Thymus (tissue), 11 donors: Measurements from ENCODE around the gene OR10G8. TPM values are rescaled to one million over a fixed set of nuclear protein-coding genes. Genes with fewer than 3 reads are reported as not detected.

Source experiments
- DNase-seq, 9 donors: peaks; one replicate each; pipeline ENCODE4 v3.0.0-alpha.2; 2013; ENCODE audit warnings: low spot score in 9 of 9, low read depth in 6 of 9, missing footprints in 1 of 9
- H3K27ac ChIP-seq, 2 donors: one replicate each; pipeline ENCODE4 v1.5.1; 2013; ENCODE audit warnings: control low read depth in 1 of 2, low read depth in 1 of 2, low read length in 1 of 2, mild to moderate bottlenecking in 1 of 2, moderate library complexity in 1 of 2
- H3K27me3 ChIP-seq, 2 donors: one replicate each; pipeline ENCODE4 v1.5.1; 2013; ENCODE audit warnings: low read length in 1 of 2; ENCODE audit not compliant: control insufficient read depth in 2 of 2, insufficient read depth in 1 of 2
- H3K36me3 ChIP-seq, 2 donors: one replicate each; pipeline ENCODE4 v1.5.1; 2013; ENCODE audit warnings: low read length in 1 of 2, mild to moderate bottlenecking in 1 of 2, moderate library complexity in 1 of 2; ENCODE audit not compliant: control insufficient read depth in 2 of 2, insufficient read depth in 2 of 2
- H3K4me1 ChIP-seq, 2 donors: one replicate each; pipeline ENCODE4 v1.5.1; 2013; ENCODE audit warnings: low read length in 2 of 2; ENCODE audit not compliant: control insufficient read depth in 2 of 2, insufficient read depth in 2 of 2
- H3K4me3 ChIP-seq, 2 donors: one replicate each; pipeline ENCODE4 v1.5.1; 2013; ENCODE audit warnings: low read length in 2 of 2, control low read depth in 1 of 2, mild to moderate bottlenecking in 1 of 2
- H3K9me3 ChIP-seq, 2 donors: one replicate each; pipeline ENCODE4 v1.5.1; 2013; ENCODE audit warnings: low read length in 1 of 2, mild to moderate bottlenecking in 1 of 2; ENCODE audit not compliant: control insufficient read depth in 2 of 2, insufficient read depth in 1 of 2
- WGBS: extraction: QIAGEN DNeasy Blood & Tissue Kit; methylation state at CpG from one replicate; pipeline ENCODE4 v1.1.7; 2013; 5-methylcytosine and 5-hydroxymethylcytosine counted together
- polyA plus RNA-seq: library from polyadenylated mRNA; stranded (reverse); fragments of 200-250 nt; gene quantifications from one replicate; pipeline ENCODE4 v1.2.3, GENCODE V29; 2013
- total RNA-seq: library from RNA; stranded (reverse); fragments of 120-200 nt; gene quantifications from one replicate; pipeline ENCODE4 v1.2.4, GENCODE V29; 2013
- donor health status: healthy.

OR10G8 gene
- total and polyA plus RNA-seq, 2 donors, result not detected

DNA sequence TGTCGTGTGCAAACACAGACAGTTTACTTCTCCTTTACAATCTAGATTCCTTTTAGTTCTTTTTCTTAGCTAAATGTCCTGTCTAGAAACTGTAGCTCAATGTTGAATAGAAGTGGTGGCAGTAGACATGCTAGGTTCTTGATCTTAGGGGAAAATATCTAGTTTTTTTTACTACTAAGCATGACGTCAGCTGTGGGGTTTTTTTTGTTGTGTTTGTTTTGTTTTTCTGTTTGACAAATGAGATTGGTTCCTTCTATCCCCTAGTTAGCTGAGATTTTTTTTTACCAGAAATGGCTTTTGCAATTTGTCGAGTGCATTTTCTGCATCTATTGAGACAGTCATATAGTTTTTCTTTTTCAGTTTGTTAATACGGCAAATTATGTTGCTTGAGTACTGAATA lies 16.8 kb downstream of the OR10G8 start:
- no peaks in the 10 kb centered on the region for H3K4me1 ChIP-seq
- DNase-seq, result no peak
- no peaks in the 10 kb centered on the region for H3K36me3 ChIP-seq
- WGBS, result 93% methylated on average over 4 of the region's 4 CpGs
- H3K27ac ChIP-seq, result no peak overlapping the region
- H3K4me3 ChIP-seq, result no peak overlapping the region
- H3K9me3 ChIP-seq, result no peaks in the 10 kb centered on the region
- H3K27me3 ChIP-seq, result no peaks in the 10 kb centered on the region

DNA sequence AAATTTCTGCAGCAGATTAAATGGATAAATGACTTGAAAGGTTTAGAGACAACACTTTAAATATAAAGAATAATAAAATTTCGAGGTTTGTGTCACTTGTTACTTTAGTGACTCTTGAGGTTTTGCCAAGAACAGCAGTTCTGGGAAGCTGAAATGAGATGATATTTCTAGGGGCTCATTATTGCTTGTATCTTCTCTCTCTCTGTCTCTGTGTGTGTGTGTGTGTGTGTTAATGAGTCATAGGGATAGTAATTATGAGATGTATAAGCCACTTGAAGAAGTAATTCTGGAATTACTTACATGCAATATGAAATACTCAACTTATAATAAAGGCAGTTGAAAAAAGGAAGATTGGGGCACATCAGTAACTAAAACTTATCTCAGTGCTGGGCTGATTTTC lies 24.1 kb downstream of the OR10G8 start:
- Histone ChIP-seq H3K4me1 (no peaks in the 10 kb centered on the region), H3K36me3 (no peaks in the 10 kb centered on the region), H3K27ac (no peak overlapping the region), H3K4me3 (no peak overlapping the region), H3K9me3 (no peaks in the 10 kb centered on the region), H3K27me3 (no peaks in the 10 kb centered on the region)
- WGBS, result 39% methylated on average over 1 of the region's 1 CpG
- DNase-seq, result no peak

DNA sequence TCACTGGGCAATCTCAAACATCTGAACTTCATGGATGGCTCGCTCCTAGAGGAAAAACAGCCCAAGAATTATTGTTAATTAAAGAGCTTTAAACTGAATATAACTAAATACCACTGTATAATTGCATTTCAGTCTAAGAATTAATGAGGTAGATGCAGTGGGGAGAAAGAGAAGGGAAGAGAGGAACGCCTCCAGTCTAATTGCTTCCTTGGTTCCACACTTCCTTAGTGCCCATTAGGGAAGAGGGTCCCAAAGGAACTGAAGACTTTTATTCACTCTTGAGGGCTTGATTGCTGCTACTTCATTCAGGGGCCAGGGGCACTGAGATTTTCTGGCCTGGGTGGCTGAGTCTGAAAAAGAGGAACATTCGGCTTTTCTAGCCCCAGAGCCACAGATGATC lies 26.4 kb downstream of the OR10G8 start:
- H3K9me3 ChIP-seq, result no peaks in the 10 kb centered on the region
- no peak overlapping the region for H3K4me3 ChIP-seq
- H3K4me1 ChIP-seq, result no peaks in the 10 kb centered on the region
- H3K27ac ChIP-seq, result no peak overlapping the region
- no peak for DNase-seq
- no peaks in the 10 kb centered on the region for H3K27me3 ChIP-seq
- WGBS, result 93% methylated on average over 3 of the region's 3 CpGs
- no peaks in the 10 kb centered on the region for H3K36me3 ChIP-seq

DNA sequence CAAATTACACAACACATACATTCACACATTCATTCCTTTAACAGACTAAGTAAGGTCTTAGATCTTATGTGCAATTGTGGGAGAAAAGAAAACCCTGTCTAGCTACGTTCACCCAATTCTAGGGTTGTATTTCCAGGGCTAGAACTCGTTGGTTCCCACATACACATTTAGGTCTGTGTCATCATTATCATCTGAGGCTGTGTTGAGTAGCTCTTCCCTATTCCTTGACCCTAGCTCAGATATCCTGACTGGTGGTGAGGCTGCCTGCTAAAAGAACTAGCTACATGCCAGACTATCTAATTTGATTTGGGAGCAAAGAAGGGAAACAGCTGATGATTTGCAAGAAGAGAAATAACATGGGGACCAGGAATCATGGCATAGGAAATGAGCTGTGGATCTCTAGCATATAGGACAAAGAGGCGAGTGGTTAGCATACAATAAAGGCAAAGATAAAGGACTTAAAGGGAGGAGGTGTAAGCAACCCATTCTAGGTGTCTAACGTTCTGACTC lies 42.1 kb downstream of the OR10G8 start:
- no peak for DNase-seq
- peaks cover 3 to 5% of the 10 kb centered on the region in 2 donors for H3K27me3 ChIP-seq
- H3K4me3 ChIP-seq, result no peak overlapping the region
- no peaks in the 10 kb centered on the region for H3K9me3 ChIP-seq
- H3K36me3 ChIP-seq, result no peaks in the 10 kb centered on the region
- no peak overlapping the region for H3K27ac ChIP-seq
- 80% methylated on average over 4 of the region's 4 CpGs for WGBS
- no peaks in the 10 kb centered on the region for H3K4me1 ChIP-seq

DNA sequence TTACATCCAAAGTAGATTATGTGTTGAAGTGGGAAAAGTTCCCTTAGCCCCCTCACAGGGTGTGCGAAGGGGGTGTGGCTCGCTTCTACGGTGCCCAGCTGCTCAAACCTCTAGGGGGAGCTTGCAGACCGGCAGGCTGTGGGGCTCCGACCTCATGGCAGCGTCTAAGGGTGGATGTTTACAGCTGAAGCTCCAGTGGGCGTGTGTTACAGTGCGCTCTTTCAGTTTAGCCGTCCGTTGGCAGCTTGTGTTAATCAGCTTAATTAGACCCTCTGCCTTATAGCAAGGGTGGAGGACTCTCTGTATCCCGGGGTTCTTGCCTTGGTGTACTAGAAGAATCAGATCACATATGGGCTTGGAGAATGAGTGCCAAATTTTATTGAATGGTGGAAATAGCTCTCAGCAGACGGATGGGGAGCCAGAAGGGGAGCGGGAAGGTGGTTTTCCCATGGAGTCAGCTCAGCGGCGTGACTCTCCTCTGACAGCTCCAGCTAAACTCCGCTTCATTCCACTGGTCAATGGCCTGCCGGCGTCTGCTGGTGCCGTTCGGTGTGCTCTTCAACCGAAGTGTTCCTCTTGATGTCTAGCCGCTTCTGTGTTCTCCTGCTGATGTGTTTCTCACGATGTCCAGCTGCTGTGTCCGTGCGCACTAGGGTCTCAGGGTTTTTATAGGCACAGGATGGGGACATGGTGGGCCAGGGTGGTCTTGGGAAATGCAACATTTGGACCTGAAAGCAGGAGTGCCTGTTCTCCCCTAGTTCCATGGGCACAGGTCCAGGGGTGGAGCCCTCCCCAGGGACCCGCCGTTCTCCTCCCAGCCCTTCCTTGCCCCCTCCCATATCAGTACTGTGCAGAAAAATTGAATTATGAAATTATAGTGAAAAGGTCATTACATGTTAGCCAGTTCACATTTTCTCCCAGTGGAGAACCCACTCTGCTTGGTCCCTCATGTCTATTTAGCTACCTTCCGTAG lies 43.1 kb downstream of the OR10G8 start:
- Histone ChIP-seq H3K4me1 (no peaks in the 10 kb centered on the region), H3K4me3 (no peak overlapping the region), H3K36me3 (no peaks in the 10 kb centered on the region), H3K9me3 (no peaks in the 10 kb centered on the region), H3K27me3 (peaks cover 3 to 5% of the 10 kb centered on the region in 2 donors), H3K27ac (no peak overlapping the region)
- peak in 8 of 9 donors; percentile 12 to 65 (median 33) for DNase-seq
- WGBS, result 60% methylated on average over 28 of the region's 28 CpGs

DNA sequence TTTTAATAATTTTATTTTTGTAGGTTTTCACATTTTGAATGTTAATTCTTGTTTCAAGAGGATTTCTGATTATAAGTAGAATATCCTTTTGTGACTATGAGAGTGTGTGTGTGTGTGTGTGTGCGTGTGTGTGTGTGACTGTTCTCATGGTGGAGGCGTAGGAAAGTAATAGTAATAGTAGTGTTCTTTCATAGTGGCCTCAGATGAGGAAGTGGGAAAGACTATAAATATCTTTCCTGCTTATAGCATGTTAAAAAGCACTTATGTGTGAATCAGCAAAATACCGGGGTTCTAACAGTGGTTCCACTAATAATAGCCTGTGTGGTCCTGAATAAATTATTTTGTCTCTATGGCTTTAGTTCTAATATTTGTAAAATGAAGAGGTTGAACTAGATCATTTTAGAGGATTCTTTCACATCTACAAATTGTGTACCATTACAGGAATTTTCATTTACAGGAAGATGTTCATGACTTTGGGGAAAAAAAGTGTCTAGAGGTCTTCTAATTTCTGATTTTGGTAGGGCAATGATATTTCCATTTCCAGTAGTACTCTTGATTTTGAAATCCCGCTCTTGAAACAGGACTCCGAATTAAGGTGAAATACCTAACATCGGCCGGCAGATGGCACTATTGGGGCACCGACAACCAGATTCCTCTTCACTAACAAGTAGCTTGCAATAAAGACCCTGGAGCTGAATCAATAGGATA lies 44.5 kb downstream of the OR10G8 start:
- no peaks in the 10 kb centered on the region for H3K36me3 ChIP-seq
- WGBS, result 2% methylated on average over 8 of the region's 8 CpGs
- H3K4me3 ChIP-seq, result no peak overlapping the region
- peaks cover 0 to 5% of the 10 kb centered on the region in 2 donors for H3K4me1 ChIP-seq
- DNase-seq, result peak; percentile 6 to 73 (median 40)
- H3K27ac ChIP-seq, result no peak overlapping the region
- H3K9me3 ChIP-seq, result no peaks in the 10 kb centered on the region
- peaks cover 3 to 16% of the 10 kb centered on the region in 2 donors for H3K27me3 ChIP-seq

DNA sequence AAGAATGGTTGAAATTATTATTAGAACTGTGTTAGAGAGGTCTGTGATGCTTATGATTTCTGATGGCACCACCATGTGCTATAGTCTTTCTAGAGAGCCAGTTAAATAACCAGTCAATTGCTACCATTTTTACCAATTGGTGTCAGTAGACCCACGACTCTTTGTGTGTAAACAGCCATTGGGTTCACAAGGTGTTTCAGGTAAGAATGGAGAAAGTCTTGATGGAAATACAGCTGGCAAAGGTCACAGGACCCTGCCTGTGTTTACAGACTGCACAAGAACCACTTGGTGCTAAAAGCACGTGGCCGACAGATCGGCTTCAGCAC lies 45.0 kb downstream of the OR10G8 start:
- peaks cover 3 to 21% of the 10 kb centered on the region in 2 donors for H3K27me3 ChIP-seq
- 95% methylated on average over 4 of the region's 4 CpGs for WGBS
- H3K27ac ChIP-seq, result no peak overlapping the region
- H3K36me3 ChIP-seq, result no peaks in the 10 kb centered on the region
- H3K4me1 ChIP-seq, result peaks cover 0 to 6% of the 10 kb centered on the region in 2 donors
- DNase-seq, result no peak
- no peaks in the 10 kb centered on the region for H3K9me3 ChIP-seq
- H3K4me3 ChIP-seq, result no peak overlapping the region

DNA sequence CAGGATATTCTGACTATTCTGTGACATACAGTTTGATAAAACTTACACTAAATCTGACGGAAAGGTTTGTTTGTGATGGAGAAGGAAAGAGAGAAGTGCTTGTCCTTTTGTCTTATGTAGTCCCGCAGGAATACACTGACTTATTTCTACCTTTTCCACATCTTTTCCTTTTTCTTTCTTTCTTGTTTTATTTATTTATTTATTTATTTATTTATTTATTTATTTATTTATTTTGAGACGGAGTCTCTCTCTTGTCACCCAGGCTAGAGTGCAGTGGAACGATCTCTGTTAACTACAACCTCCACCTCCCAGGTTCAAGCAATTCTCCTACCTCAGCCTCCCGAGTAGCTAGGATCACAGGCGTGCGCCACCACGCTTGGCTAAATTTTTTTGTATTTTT lies 45.5 kb downstream of the OR10G8 start:
- Histone ChIP-seq H3K27me3 (peaks cover 3 to 22% of the 10 kb centered on the region in 2 donors), H3K4me1 (peaks cover 0 to 6% of the 10 kb centered on the region in 2 donors), H3K36me3 (no peaks in the 10 kb centered on the region), H3K9me3 (no peaks in the 10 kb centered on the region), H3K27ac (no peak overlapping the region), H3K4me3 (no peak overlapping the region)
- no peak for DNase-seq
- WGBS, result 96% methylated on average over 8 of the region's 8 CpGs

DNA sequence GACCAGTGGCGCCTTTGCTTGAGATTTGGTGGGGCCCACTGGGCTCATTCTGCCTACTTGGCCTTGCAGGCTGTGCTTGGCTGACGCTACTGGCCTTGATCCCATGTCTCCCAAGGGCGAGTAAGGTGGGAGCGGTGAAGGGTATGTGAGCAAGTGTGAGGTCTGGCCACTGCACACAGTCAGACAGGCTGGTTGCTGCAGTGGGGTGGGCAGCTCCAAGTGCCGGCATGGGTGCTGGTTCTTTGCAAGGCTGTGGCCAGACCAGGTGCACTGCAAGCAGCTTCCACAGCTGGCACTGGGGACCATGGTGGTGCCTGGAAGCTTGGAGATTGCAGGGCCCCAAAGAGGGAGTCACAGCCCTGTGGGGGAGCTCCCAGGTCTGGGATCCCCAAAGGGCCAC lies 48.0 kb downstream of the OR10G8 start:
- no peak for DNase-seq
- H3K9me3 ChIP-seq, result no peaks in the 10 kb centered on the region
- 97% methylated on average over 5 of the region's 5 CpGs for WGBS

More for the DNA sequence above, 48.0 kb downstream of the OR10G8 start:
- peaks cover 0 to 6% of the 10 kb centered on the region in 2 donors for H3K4me1 ChIP-seq
- peaks cover 3 to 22% of the 10 kb centered on the region in 2 donors for H3K27me3 ChIP-seq
- H3K27ac ChIP-seq, result no peak overlapping the region
- H3K36me3 ChIP-seq, result no peaks in the 10 kb centered on the region
- H3K4me3 ChIP-seq, result no peak overlapping the region
